Measurements from ENCODE around the gene C7. TPM values are rescaled to one million over a fixed set of nuclear protein-coding genes. Genes with fewer than 3 reads are reported as not detected.
"Not testable (repeated sequence)": the region's sequence is repeated elsewhere in the genome, so short reads cannot be mapped to it uniquely, and the experiment has no call there.

C7 gene
- total RNA-seq, 1 experiment from 2014 or later = 0.74 TPM

DNA sequence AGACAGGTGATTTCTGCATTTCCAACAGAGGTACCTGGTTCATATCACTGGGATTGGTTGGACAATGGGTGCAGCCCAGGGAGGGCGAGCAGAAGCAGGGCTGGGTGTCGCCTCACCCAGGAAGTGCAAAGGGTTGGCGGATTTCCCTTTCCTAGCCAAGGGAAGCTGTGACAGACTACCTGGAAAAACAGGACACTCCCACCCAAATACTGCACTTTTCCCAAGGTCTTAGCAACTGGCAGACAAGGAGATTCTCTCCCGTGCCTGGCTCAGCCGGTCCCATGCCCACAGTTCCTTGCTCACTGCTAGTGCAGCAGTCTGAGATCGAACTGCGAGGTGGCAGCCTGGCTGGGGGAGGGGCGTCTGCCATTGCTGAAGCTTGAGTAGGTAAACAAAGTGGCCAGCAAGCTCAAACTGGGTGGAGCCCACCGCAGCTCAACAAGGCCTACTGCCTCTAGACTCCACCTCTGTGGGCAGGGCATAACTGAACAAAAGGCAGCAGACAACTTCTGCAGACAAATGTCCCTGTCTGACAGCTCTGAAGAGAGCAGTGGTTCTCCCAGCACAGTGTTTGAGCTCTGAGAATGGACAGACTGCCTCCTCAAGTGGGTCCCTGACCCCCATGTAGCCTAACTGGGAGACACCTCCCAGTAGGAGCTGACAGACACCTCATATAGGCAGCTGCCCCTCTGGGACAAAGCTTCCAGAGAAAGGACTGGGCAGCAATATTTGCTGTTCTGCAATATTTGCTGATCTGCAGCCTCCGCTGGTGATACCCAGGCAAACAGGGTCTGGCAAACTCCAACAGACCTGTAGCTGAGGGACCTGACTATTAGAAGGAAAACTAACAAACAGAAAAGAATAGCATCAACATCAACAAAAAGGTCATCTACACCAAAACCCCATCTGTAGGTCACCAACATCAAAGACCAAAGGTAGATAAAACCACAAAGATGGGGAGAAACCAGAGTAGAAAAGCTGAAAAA lies 13.6 kb upstream of the C7 start:
- H3K36me3 ChIP-seq (ENCODE audit: control insufficient read depth in 1 of 2, insufficient read depth in 2 of 2, low read length in 2 of 2); H3K79me2 ChIP-seq (ENCODE audit: insufficient read depth, low read length); H3K4me3 ChIP-seq (replicated peaks in 1 of 2; ENCODE audit: low read depth in 1 of 2, low read length in 2 of 2); H3K9ac ChIP-seq (ENCODE audit: low read length); H3K27ac ChIP-seq (ENCODE audit: low read depth, low read length); intact Hi-C loops (cut with micrococcal nuclease); H2AFZ ChIP-seq (ENCODE audit: low read depth, low read length, poor library complexity, severe bottlenecking); H3K9me2 ChIP-seq (ENCODE audit: insufficient read depth); CTCF ChIA-PET; RAD21 ChIA-PET (ENCODE audit: low non-redundant PET in 1 of 2, low total read pairs in 2 of 2, uncharacterized antibody in 2 of 2, unreplicated experiment in 2 of 2); H3K9me3 ChIP-seq (ENCODE audit: control insufficient read depth in 1 of 2, insufficient read depth in 1 of 2, low read depth in 1 of 2, low read length in 2 of 2); POLR2A ChIA-PET; BruUV-seq (replicated peaks); H4K20me1 ChIP-seq (ENCODE audit: insufficient read depth); H3K4me2 ChIP-seq (ENCODE audit: low read length); ATAC-seq; H3K4me1 ChIP-seq (ENCODE audit: control insufficient read depth in 1 of 2, insufficient read depth in 2 of 2, low read length in 2 of 2); H3K27me3 ChIP-seq (ENCODE audit: insufficient read depth, low read length); DNase-seq (ENCODE audit: low read depth, low spot score): not testable (repeated sequence)

DNA sequence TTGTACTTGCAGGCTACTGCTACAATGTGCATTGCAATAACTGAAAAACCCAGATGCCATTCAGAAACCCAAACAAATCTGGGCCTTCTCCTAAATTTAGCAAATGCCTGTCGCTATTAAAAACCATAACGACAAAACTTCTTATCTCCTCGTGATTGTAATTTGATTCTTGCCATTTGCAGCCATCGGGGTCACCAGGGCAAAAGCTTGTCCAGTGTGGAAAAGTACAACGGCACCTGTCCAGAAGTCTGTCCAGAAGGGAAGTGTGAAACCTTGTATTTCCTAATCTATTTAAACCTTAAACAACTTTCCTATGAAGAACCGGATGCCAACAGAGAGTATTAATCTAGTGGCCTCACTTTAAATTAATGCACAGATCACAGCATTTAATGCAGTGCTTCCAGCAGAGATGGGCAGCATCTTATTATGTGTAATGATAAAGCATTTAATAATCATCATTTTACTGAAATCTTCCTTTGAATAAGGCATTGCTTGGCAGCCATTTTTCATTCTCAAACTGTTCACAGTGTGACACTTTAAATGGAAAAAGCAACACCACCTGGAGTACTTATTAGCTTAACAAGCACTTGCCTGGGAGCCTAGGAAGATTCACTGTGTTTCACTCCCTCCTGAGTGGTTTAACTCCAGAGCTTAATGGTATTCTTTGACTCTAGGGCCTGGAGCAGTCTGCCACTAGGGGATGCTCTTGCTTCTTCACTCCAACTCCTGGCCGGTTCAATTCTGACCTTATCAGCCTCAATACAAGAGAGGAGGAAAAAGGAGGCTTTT lies 4.9 kb upstream of the C7 start:
- peak; percentile 100 for ATAC-seq
- POLR2A ChIA-PET = no interaction called here
- peak overlapping the region; percentile 48 for H2AFZ ChIP-seq (ENCODE audit: low read depth, low read length, poor library complexity, severe bottlenecking)

More for the DNA sequence above, 4.9 kb upstream of the C7 start:
- peak; percentile 59 for DNase-seq (ENCODE audit: low read depth, low spot score)
- no TSS peak for BruUV-seq (replicated peaks)
- intact Hi-C loops (cut with micrococcal nuclease) = loop anchor here (1.0 to 5.0 kb wide), 5 partner anchors 363 to 939 kb away; no protein-coding TSS in a partner anchor
- ChIA-PET CTCF (interaction anchor here (0.5 to 1.9 kb wide), 28 partner anchors 11 to 939 kb away, joined by 3 to 31 read pairs (median 3); no protein-coding TSS in a partner anchor), RAD21 (ENCODE audit: low non-redundant PET in 1 of 2, low total read pairs in 2 of 2, uncharacterized antibody in 2 of 2, unreplicated experiment in 2 of 2) (no interaction called here)
- H3K4me2 ChIP-seq (ENCODE audit: low read length) = no peak overlapping the region
- no peaks in the 10 kb centered on the region for H3K9me3 ChIP-seq (ENCODE audit: control insufficient read depth in 1 of 2, insufficient read depth in 1 of 2, low read depth in 1 of 2, low read length in 2 of 2)
- H3K27ac ChIP-seq (ENCODE audit: low read depth, low read length) = no peak overlapping the region
- H3K9me2 ChIP-seq (ENCODE audit: insufficient read depth) = no peaks in the 10 kb centered on the region
- H3K79me2 ChIP-seq (ENCODE audit: insufficient read depth, low read length) = no peaks in the 10 kb centered on the region
- TF ChIP-seq YY1 (IDR thresholded peaks at IDR 0.05; ENCODE audit: extremely low read depth, insufficient replicate concordance, low read depth, low read length) (peak; percentile 39), RAD21 (IDR thresholded peaks at IDR 0.05; ENCODE audit: low read depth) (peak; percentile 89), EZH2 (IDR thresholded peaks at IDR 0.05) (no peak)
- TF ChIP-seq, protein P1, sequence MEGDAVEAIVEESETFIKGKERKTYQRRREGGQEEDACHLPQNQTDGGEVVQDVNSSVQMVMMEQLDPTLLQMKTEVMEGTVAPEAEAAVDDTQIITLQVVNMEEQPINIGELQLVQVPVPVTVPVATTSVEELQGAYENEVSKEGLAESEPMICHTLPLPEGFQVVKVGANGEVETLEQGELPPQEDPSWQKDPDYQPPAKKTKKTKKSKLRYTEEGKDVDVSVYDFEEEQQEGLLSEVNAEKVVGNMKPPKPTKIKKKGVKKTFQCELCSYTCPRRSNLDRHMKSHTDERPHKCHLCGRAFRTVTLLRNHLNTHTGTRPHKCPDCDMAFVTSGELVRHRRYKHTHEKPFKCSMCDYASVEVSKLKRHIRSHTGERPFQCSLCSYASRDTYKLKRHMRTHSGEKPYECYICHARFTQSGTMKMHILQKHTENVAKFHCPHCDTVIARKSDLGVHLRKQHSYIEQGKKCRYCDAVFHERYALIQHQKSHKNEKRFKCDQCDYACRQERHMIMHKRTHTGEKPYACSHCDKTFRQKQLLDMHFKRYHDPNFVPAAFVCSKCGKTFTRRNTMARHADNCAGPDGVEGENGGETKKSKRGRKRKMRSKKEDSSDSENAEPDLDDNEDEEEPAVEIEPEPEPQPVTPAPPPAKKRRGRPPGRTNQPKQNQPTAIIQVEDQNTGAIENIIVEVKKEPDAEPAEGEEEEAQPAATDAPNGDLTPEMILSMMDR (IDR thresholded peaks at IDR 0.05 in 2 of 3, conservative IDR thresholded peaks at IDR 0.05 in 1 of 3; ENCODE audit: borderline replicate concordance in 1 of 3, insufficient read depth in 1 of 3, low read depth in 2 of 3, low read length in 2 of 3) = peak; percentile 68 to 99 (median 99)
- no peaks in the 10 kb centered on the region for H4K20me1 ChIP-seq (ENCODE audit: insufficient read depth)
- H3K27me3 ChIP-seq (ENCODE audit: insufficient read depth, low read length) = no peaks in the 10 kb centered on the region
- no peak overlapping the region for H3K9ac ChIP-seq (ENCODE audit: low read length)
- H3K36me3 ChIP-seq (ENCODE audit: control insufficient read depth in 1 of 2, insufficient read depth in 2 of 2, low read length in 2 of 2) = no peaks in the 10 kb centered on the region
- no peaks in the 10 kb centered on the region for H3K4me1 ChIP-seq (ENCODE audit: control insufficient read depth in 1 of 2, insufficient read depth in 2 of 2, low read length in 2 of 2)
- no peak overlapping the region for H3K4me3 ChIP-seq (replicated peaks in 1 of 2; ENCODE audit: low read depth in 1 of 2, low read length in 2 of 2)

Measured in HCT116 (cell line).